Endothelial cell of umbilical vein (primary cell): ENCODE measurements around the gene HEATR3. TPM values are rescaled to one million over a fixed set of nuclear protein-coding genes. Genes with fewer than 3 reads are reported as not detected.

Experiments
- BruUV-seq: library from RNA; stranded (reverse); fragments of 400-500 nt; replicated peaks from 2 replicates; lab custom pipeline; 2021; lab: Mats Ljungman, UMichigan
- CTCF ChIA-PET: fragments of 300-600, 350-600 bp; sonication (Branson Sonifier 250); formaldehyde crosslinking; loops from one replicate; lab custom pipeline; 2021; ENCODE audit warnings: antibody characterized with exemption, inconsistent platforms; lab: Charles Lee
- POLR2A ChIA-PET: fragments of 300-600, 350-600 bp; sonication (Branson Sonifier 250); formaldehyde crosslinking; loops from one replicate; lab custom pipeline; 2021; ENCODE audit warnings: antibody characterized with exemption, inconsistent platforms; lab: Charles Lee
- DNase-seq: peaks from one replicate; pipeline ENCODE4 v3.0.0-alpha.2; 2011; ENCODE audit warnings: low read depth, low spot score
- FAIRE-seq: peaks from 2 replicates; lab custom pipeline; 2011; peaks lifted over from hg19 to GRCh38; lab: Jason Lieb, UNC
- H2AFZ ChIP-seq: 2 replicates; pipeline ENCODE4 v1.6.0; 2012; ENCODE audit warnings: low read depth, low read length, control low read depth, inconsistent platforms
- H3K27ac ChIP-seq: 2 replicates; pipeline ENCODE4 v1.5.1; 2011; ENCODE audit warnings: low read depth, mild to moderate bottlenecking, control low read depth, low read length, moderate library complexity; ENCODE audit not compliant: insufficient read depth
- H3K27me3 ChIP-seq, 2 experiments: 2 replicates each; pipeline versions ENCODE4 v1.6.0 to v1.6.1; 2011; ENCODE audit warnings: low read length in 2 of 2, mixed read lengths in 1 of 2; ENCODE audit not compliant: control insufficient read depth in 2 of 2, insufficient read depth in 2 of 2
- H3K36me3 ChIP-seq, 2 experiments: 2 replicates in 1 of 2; 3 replicates in 1 of 2; pipeline ENCODE4 v1.5.1; 2011; ENCODE audit warnings: low read length in 2 of 2, mild to moderate bottlenecking in 1 of 2, moderate library complexity in 1 of 2; ENCODE audit not compliant: control insufficient read depth in 2 of 2, insufficient read depth in 2 of 2; ENCODE audit errors: extremely low read depth in 1 of 2
- H3K4me1 ChIP-seq: 3 replicates; pipeline ENCODE4 v1.5.1; 2011; ENCODE audit warnings: mild to moderate bottlenecking, low read length; ENCODE audit not compliant: control insufficient read depth, insufficient read depth; ENCODE audit errors: extremely low read depth
- H3K4me2 ChIP-seq: 2 replicates; pipeline ENCODE4 v1.6.1; 2011; ENCODE audit warnings: low read length, control low read depth, mixed read lengths; ENCODE audit not compliant: insufficient read depth
- H3K4me3 ChIP-seq, 3 experiments: fragments of 200-600 bp in 1 of 3; sonication (generic), shearing (Covaris generic) in 1 of 3; replicated peaks in 1 of 3; 2 replicates each; pipeline ENCODE4 v1.5.1; 2011 to 2016; ENCODE audit warnings: control low read depth in 3 of 3, low read length in 3 of 3, mild to moderate bottlenecking in 2 of 3, inconsistent platforms in 1 of 3, low read depth in 1 of 3, moderate library complexity in 1 of 3; ENCODE audit not compliant: insufficient read depth in 1 of 3
- H3K79me2 ChIP-seq: 2 replicates; pipeline ENCODE4 v1.6.0; 2012; ENCODE audit warnings: low read length, inconsistent platforms; ENCODE audit not compliant: control insufficient read depth, insufficient read depth
- H3K9ac ChIP-seq: replicated peaks from 2 replicates; pipeline ENCODE3; 2011; ENCODE audit warnings: low read length, control low read depth; ENCODE audit not compliant: insufficient read depth; ENCODE audit errors: extremely low read depth
- H3K9me1 ChIP-seq: replicated peaks from 3 replicates; pipeline ENCODE4 v1.6.0; 2011; ENCODE audit warnings: mild to moderate bottlenecking, low read length; ENCODE audit not compliant: control insufficient read depth, insufficient read depth; ENCODE audit errors: extremely low read depth
- H3K9me3 ChIP-seq: replicated peaks from 2 replicates; pipeline ENCODE4 v1.5.1; 2012; ENCODE audit warnings: low read length, inconsistent platforms; ENCODE audit not compliant: control insufficient read depth, insufficient read depth
- H4K20me1 ChIP-seq: replicated peaks from 2 replicates; pipeline ENCODE3; 2011; ENCODE audit warnings: mild to moderate bottlenecking, low read length; ENCODE audit not compliant: control insufficient read depth, insufficient read depth; ENCODE audit errors: extremely low read depth
- FOS ChIP-seq: IDR thresholded peaks from 2 replicates; pipeline ENCODE4 v1.6.1; 2011; ENCODE audit warnings: mild to moderate bottlenecking, low read length, moderate library complexity, borderline replicate concordance; ENCODE audit not compliant: insufficient read depth
- GATA2 ChIP-seq: IDR thresholded peaks from 2 replicates; pipeline ENCODE4 v1.7.0; 2011; ENCODE audit warnings: low read depth, mild to moderate bottlenecking, moderate library complexity, mixed read lengths, low read length; ENCODE audit not compliant: insufficient read length, insufficient read depth
- POLR2A ChIP-seq: IDR thresholded peaks from 2 replicates; pipeline ENCODE4 v1.6.1; 2012; ENCODE audit warnings: low read depth, mild to moderate bottlenecking, control low read depth, low read length
- POLR2AphosphoS5 ChIP-seq: IDR thresholded peaks from 2 replicates; pipeline ENCODE4 v1.6.1; 2012; ENCODE audit warnings: low read depth, mild to moderate bottlenecking, control low read depth, low read length, moderate library complexity; ENCODE audit not compliant: insufficient read depth
- dilution Hi-C: fragments of 300-500 bp; cut with MboI; formaldehyde crosslinking; loops from one replicate; pipeline ENCODE4 v1.15.0; 2019; ENCODE audit warnings: low sequenced_read_pairs; ENCODE audit not compliant: extremely low pct_ligation_motif_present
- intact Hi-C: fragments of 100-400 bp; cut with micrococcal nuclease; formaldehyde crosslinking; loops from one replicate; pipeline ENCODE4 v1.10.0; 2022
- polyA plus RNA-seq, 4 experiments: library from polyadenylated mRNA; depleted of rRNA in 3 of 4; stranded (reverse) in 3 of 4; unstranded in 1 of 4; fragments of >200 nt; gene quantifications; 2 replicates each; pipeline versions ENCODE4 v1.2.1 to v1.2.3, GENCODE V29; 2011 to 2012; ENCODE audit warnings: missing spikeins in 1 of 4
- total RNA-seq: library from RNA; stranded (reverse); gene quantifications from 2 replicates; pipeline ENCODE4 v1.2.3, GENCODE V29; 2021
- TF ChIP-seq, protein P1 (sequence below), 2 donors: IDR thresholded peaks; 1 replicate in 1 of 2; 2 replicates in 1 of 2; pipeline ENCODE4 v1.5.1; 2011; ENCODE audit warnings: low read length in 2 of 2, mild to moderate bottlenecking in 2 of 2, moderate library complexity in 2 of 2, control low read depth in 1 of 2, inconsistent platforms in 1 of 2, low read depth in 1 of 2; ENCODE audit not compliant: insufficient read depth in 1 of 2; ENCODE audit errors: extremely low read depth in 1 of 2

Gene HEATR3
- total and polyA plus RNA-seq, 2 donors (not counting 3 experiments of a cell fraction or from before 2014, with no cell fraction given), result 6.7 to 23.1 TPM

- Histone ChIP-seq H3K4me3 (no peak overlapping the region), H2AFZ (no peak overlapping the region), H3K27ac (no peak overlapping the region), H3K79me2 (peaks cover 41% of the 10 kb centered on the region), H3K4me2 (no peak overlapping the region), H4K20me1 (no peaks in the 10 kb centered on the region), H3K9ac (no peak overlapping the region), H3K4me1 (peaks cover 24% of the 10 kb centered on the region), H3K36me3 (peaks cover 0 to 9% of the 10 kb centered on the region in 2 experiments), H3K27me3 (no peaks in the 10 kb centered on the region), H3K9me1 (no peaks in the 10 kb centered on the region), H3K9me3 (no peaks in the 10 kb centered on the region)
- dilution Hi-C loops, result no loop called here
- FAIRE-seq (no peak), DNase-seq (peak; percentile 19)
- BruUV-seq, result no TSS peak
- ChIA-PET CTCF (interaction anchor here (4.3 to 7.3 kb wide), 2 partner anchors 46 to 141 kb away, joined by 27 to 193 read pairs; partner anchors contain the start of gene CNEP1R1), POLR2A (no interaction called here)
- TF ChIP-seq, protein P1, sequence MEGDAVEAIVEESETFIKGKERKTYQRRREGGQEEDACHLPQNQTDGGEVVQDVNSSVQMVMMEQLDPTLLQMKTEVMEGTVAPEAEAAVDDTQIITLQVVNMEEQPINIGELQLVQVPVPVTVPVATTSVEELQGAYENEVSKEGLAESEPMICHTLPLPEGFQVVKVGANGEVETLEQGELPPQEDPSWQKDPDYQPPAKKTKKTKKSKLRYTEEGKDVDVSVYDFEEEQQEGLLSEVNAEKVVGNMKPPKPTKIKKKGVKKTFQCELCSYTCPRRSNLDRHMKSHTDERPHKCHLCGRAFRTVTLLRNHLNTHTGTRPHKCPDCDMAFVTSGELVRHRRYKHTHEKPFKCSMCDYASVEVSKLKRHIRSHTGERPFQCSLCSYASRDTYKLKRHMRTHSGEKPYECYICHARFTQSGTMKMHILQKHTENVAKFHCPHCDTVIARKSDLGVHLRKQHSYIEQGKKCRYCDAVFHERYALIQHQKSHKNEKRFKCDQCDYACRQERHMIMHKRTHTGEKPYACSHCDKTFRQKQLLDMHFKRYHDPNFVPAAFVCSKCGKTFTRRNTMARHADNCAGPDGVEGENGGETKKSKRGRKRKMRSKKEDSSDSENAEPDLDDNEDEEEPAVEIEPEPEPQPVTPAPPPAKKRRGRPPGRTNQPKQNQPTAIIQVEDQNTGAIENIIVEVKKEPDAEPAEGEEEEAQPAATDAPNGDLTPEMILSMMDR (IDR thresholded peaks at IDR 0.05; ENCODE audit: extremely low read depth in 1 of 2, insufficient read depth in 1 of 2, low read depth in 1 of 2, low read length in 2 of 2), result no peak
- TF ChIP-seq FOS, result no peak
- TF ChIP-seq POLR2AphosphoS5, result no peak
- no peak for TF ChIP-seq GATA2
- TF ChIP-seq POLR2A, result no peak
- intact Hi-C loops, result no loop called here
Observed at GRCh38 chr16:50071075-50071671, 5.4 kb downstream of the HEATR3 start.
